ENCODE measurements around the gene FXYD2. TPM values are rescaled to one million over a fixed set of nuclear protein-coding genes. Genes with fewer than 3 reads are reported as not detected.
A peak's percentile ranks its signal among the peaks of the same experiment; 100 is the strongest.

The FXYD2 gene
- total RNA-seq, 1 donor from 2014 or later, result 0.48 TPM

DNA sequence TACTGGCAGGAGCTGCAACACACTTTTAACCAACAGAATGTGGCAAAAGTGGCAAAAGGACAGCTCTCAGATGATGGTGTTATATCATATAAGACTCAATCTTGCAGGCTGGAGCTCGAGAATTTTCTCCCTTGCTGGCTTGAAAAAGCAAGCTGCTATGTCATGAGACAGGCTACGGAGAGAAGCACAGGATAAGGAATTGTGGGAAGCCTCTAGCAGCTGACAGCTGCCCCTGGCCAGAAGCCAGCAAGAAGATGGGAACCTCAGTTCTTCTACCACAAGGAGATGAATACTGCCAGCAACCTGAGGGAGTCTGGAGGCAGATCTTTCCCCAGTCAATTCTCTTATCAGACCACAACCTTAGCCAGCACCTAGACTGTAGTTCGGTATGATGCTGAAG is 27.3 kb upstream of the FXYD2 start:
- Mint-ChIP-seq H3K9me3 (peaks cover 8% of the 10 kb centered on the region), H3K27me3 (ENCODE audit: low read depth) (peaks cover 14% of the 10 kb centered on the region), H3K36me3 (ENCODE audit: low read depth) (peaks cover 8% of the 10 kb centered on the region), H3K4me1 (ENCODE audit: low read depth) (peaks cover 13% of the 10 kb centered on the region), H3K4me3 (ENCODE audit: low read depth) (no peak overlapping the region), H3K27ac (no peak overlapping the region)
- DNase-seq (ENCODE audit: low spot score), result no peak
- intact Hi-C loops (cut with micrococcal nuclease), result no loop called here

GRCh38 chr11:117851106-117851505 is 26.6 kb upstream of the FXYD2 start:
- no peak for DNase-seq (ENCODE audit: low spot score)
- Mint-ChIP-seq H3K27me3 (ENCODE audit: low read depth) (peaks cover 15% of the 10 kb centered on the region), H3K4me1 (ENCODE audit: low read depth) (peaks cover 13% of the 10 kb centered on the region), H3K4me3 (ENCODE audit: low read depth) (no peak overlapping the region), H3K9me3 (peaks cover 8% of the 10 kb centered on the region), H3K27ac (no peak overlapping the region), H3K36me3 (ENCODE audit: low read depth) (peaks cover 8% of the 10 kb centered on the region)
- intact Hi-C loops (cut with micrococcal nuclease), result no loop called here

DNA sequence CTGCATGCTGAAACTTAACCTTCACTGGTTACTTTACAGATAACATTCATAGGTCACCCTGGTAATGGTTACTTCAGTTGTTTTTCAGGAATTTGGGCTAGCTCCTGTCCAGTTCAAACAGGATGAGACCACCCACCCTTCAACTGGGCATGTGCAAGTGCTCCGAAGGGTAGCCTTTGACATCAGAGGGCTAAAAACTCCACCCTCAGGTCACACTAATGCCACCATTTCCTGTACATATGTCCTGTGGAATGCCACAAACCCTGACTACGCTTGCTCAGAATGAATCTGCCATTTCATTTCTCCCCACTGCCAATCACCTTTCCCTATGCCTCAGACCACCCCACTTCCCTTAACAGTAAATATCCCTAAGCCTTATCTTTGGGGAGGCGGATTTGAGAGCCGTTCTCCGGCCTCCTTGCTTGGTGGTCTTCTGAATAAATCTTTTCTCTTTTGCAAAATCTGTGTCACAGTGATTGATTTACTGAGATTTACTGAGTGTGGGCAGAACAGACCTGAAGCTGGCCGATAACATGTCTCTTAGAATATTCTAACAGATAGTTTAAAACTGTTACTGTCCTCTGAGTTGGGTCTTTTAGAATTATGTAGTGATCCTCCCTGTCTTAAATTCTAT is 25.4 kb upstream of the FXYD2 start:
- no peak for DNase-seq (ENCODE audit: low spot score)
- Mint-ChIP-seq H3K36me3 (ENCODE audit: low read depth) (peaks cover 8% of the 10 kb centered on the region), H3K4me1 (ENCODE audit: low read depth) (peaks cover 13% of the 10 kb centered on the region), H3K4me3 (ENCODE audit: low read depth) (no peak overlapping the region), H3K27ac (no peak overlapping the region), H3K27me3 (ENCODE audit: low read depth) (peaks cover 17% of the 10 kb centered on the region), H3K9me3 (peaks cover 8% of the 10 kb centered on the region)
- intact Hi-C loops (cut with micrococcal nuclease), result no loop called here

DNA sequence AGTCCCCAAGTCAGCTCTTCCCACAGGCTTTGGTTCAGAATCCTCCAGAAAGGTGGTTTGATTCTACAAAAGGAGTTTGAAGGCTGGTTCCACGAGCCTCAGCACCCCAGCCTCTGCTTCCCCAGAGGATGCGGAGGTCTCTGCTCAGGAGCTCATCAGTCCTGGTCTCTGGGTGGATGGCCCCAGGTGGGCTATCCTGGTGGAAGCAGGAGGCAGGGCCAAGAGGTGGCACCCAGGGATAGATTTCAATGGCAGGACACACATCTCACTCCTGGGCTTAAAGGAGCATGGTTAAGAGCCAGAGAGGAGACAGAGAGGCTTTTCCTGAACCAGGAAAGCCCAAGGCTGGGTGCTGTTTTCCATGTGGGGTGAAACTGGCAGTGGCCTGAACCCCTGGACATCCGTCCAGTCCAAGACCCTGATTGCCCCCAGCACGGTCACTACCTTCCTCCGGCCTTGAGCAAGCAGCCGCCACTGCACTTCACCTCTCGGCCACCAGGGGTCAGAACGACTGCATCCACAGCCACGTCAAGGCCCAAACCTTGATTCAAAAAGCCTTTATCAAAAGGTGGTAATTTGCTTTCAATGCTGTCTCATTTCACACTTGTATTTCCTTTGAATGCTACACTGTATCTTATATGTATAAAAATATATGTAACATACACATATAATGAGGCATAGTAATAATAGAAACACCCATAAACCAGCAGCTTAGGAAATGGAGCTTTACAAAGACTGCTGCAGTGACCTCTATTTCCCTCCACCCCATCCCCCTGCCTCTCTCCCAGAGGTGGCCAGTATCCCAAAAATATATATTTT is 19.3 kb upstream of the FXYD2 start:
- DNase-seq (ENCODE audit: low spot score), result peak; percentile 66
- intact Hi-C loops (cut with micrococcal nuclease), result loop anchor here (1.0 to 5.0 kb wide), 4 partner anchors 37 to 209 kb away; no protein-coding TSS in a partner anchor
- H3K9me3 Mint-ChIP-seq, result no peaks in the 10 kb centered on the region
- H3K36me3 Mint-ChIP-seq (ENCODE audit: low read depth), result no peaks in the 10 kb centered on the region
- H3K4me3 Mint-ChIP-seq (ENCODE audit: low read depth), result no peak overlapping the region
- H3K27me3 Mint-ChIP-seq (ENCODE audit: low read depth), result peaks cover 7% of the 10 kb centered on the region
- no peaks in the 10 kb centered on the region for H3K4me1 Mint-ChIP-seq (ENCODE audit: low read depth)
- no peak overlapping the region for H3K27ac Mint-ChIP-seq

- no peak for DNase-seq (ENCODE audit: low spot score)
- intact Hi-C loops (cut with micrococcal nuclease), result loop anchor here (5.0 kb wide), 2 partner anchors 35 to 60 kb away; no protein-coding TSS in a partner anchor
Observed at GRCh38 chr11:117842131-117842941, 17.8 kb upstream of the FXYD2 start.

DNA sequence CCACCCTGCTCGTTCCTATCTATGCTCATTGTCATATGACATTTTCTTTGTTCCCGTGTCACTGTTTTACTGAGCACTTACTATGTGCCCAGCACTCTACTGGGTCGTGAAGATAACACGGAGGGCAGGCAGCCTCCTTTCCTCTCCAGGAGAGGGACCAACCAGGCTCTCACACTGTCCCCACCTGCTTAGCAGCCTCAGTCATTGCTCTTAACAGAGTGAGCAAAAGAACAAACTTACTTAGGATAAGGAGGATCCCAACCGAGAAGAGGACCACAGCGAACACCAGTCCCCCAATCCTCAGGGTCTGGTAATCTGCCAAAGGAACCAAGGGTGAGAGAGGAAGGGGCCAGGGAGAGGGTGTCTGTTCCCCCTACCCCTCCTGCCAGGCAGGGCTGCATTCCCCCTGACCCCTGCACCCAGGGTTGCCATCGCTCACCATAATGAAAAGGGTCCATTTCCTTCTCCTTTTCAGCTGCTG is 17.0 kb upstream of the FXYD2 start:
- Mint-ChIP-seq H3K9me3 (no peaks in the 10 kb centered on the region), H3K27ac (no peak overlapping the region), H3K4me1 (ENCODE audit: low read depth) (no peaks in the 10 kb centered on the region), H3K4me3 (ENCODE audit: low read depth) (no peak overlapping the region), H3K36me3 (ENCODE audit: low read depth) (no peaks in the 10 kb centered on the region), H3K27me3 (ENCODE audit: low read depth) (peaks cover 9% of the 10 kb centered on the region)
- intact Hi-C loops (cut with micrococcal nuclease), result loop anchor here (5.0 kb wide), 2 partner anchors 34 to 61 kb away; no protein-coding TSS in a partner anchor
- DNase-seq (ENCODE audit: low spot score), result no peak

More at GRCh38 chr11:117842131-117842941, 17.8 kb upstream of the FXYD2 start:
- Mint-ChIP-seq H3K36me3 (ENCODE audit: low read depth) (no peaks in the 10 kb centered on the region), H3K9me3 (no peaks in the 10 kb centered on the region), H3K4me3 (ENCODE audit: low read depth) (no peak overlapping the region), H3K27ac (no peak overlapping the region), H3K27me3 (ENCODE audit: low read depth) (peaks cover 11% of the 10 kb centered on the region), H3K4me1 (ENCODE audit: low read depth) (no peaks in the 10 kb centered on the region)

- no peaks in the 10 kb centered on the region for H3K4me1 Mint-ChIP-seq (ENCODE audit: low read depth)
- no peaks in the 10 kb centered on the region for H3K36me3 Mint-ChIP-seq (ENCODE audit: low read depth)
- intact Hi-C loops (cut with micrococcal nuclease), result loop anchor here (5.0 kb wide), 2 partner anchors 34 to 61 kb away; no protein-coding TSS in a partner anchor
- H3K27me3 Mint-ChIP-seq (ENCODE audit: low read depth), result peaks cover 8% of the 10 kb centered on the region
- no peak for DNase-seq (ENCODE audit: low spot score)
- no peaks in the 10 kb centered on the region for H3K9me3 Mint-ChIP-seq
- no peak overlapping the region for H3K27ac Mint-ChIP-seq
- no peak overlapping the region for H3K4me3 Mint-ChIP-seq (ENCODE audit: low read depth)
Observed at GRCh38 chr11:117840881-117841550, 16.5 kb upstream of the FXYD2 start.

GRCh38 chr11:117839936-117840813 is 15.6 kb upstream of the FXYD2 start:
- Mint-ChIP-seq H3K36me3 (ENCODE audit: low read depth) (no peaks in the 10 kb centered on the region), H3K4me1 (ENCODE audit: low read depth) (no peaks in the 10 kb centered on the region), H3K27ac (no peak overlapping the region), H3K4me3 (ENCODE audit: low read depth) (no peak overlapping the region), H3K9me3 (no peaks in the 10 kb centered on the region), H3K27me3 (ENCODE audit: low read depth) (peaks cover 6% of the 10 kb centered on the region)
- DNase-seq (ENCODE audit: low spot score), result no peak
- intact Hi-C loops (cut with micrococcal nuclease), result loop anchor here (5.0 kb wide), 2 partner anchors 33 to 62 kb away; no protein-coding TSS in a partner anchor

GRCh38 chr11:117839380-117839881 is 14.9 kb upstream of the FXYD2 start:
- H3K4me1 Mint-ChIP-seq (ENCODE audit: low read depth), result no peaks in the 10 kb centered on the region
- no peak for DNase-seq (ENCODE audit: low spot score)
- peaks cover 6% of the 10 kb centered on the region for H3K27me3 Mint-ChIP-seq (ENCODE audit: low read depth)
- no peaks in the 10 kb centered on the region for H3K9me3 Mint-ChIP-seq
- H3K4me3 Mint-ChIP-seq (ENCODE audit: low read depth), result no peak overlapping the region
- intact Hi-C loops (cut with micrococcal nuclease), result no loop called here
- no peaks in the 10 kb centered on the region for H3K36me3 Mint-ChIP-seq (ENCODE audit: low read depth)
- no peak overlapping the region for H3K27ac Mint-ChIP-seq

DNA sequence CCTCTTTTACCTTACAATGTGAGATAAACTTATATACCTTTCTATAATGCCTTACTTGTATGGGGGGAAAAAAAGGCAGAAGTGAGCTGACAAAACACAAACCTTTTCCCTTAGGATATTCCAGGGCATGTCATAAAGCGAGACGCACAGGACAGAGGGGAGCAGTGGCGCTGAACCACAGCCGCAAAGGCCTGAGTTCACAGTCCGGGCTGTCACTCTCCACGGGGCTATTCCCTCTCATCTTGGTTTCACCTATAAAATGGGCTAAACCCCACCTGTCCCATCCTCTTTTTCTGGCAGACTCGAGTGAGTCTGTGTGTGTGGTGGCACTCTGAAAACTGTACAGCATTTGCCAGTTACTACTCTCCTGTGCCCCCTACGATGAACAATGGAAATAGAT is 14.4 kb upstream of the FXYD2 start:
- H3K36me3 Mint-ChIP-seq (ENCODE audit: low read depth), result no peaks in the 10 kb centered on the region
- H3K9me3 Mint-ChIP-seq, result no peaks in the 10 kb centered on the region
- intact Hi-C loops (cut with micrococcal nuclease), result no loop called here
- peaks cover 6% of the 10 kb centered on the region for H3K27me3 Mint-ChIP-seq (ENCODE audit: low read depth)
- no peak for DNase-seq (ENCODE audit: low spot score)
- H3K27ac Mint-ChIP-seq, result no peak overlapping the region
- H3K4me1 Mint-ChIP-seq (ENCODE audit: low read depth), result no peaks in the 10 kb centered on the region
- no peak overlapping the region for H3K4me3 Mint-ChIP-seq (ENCODE audit: low read depth)

DNA sequence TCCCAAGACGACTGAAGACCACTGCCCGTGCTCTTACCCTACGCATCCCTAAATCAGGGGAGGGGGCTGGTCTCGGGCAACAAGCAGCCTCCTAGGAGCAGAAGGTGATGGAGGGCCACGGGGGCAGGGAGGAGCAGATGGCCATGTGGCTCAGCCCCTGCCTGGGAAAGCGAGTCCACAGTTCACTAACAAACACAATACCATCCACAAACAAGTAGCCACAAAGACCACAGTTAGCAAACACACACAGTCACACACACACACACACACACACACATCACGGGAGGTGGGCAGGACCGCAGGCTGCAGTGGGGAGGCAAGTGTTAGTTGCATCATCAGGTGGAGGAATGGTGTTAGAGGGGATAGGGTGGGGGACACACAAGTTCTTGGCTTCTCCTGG is 13.2 kb upstream of the FXYD2 start:
- no peak overlapping the region for H3K4me3 Mint-ChIP-seq (ENCODE audit: low read depth)
- intact Hi-C loops (cut with micrococcal nuclease), result no loop called here
- peaks cover 6% of the 10 kb centered on the region for H3K27me3 Mint-ChIP-seq (ENCODE audit: low read depth)
- no peak for DNase-seq (ENCODE audit: low spot score)
- H3K9me3 Mint-ChIP-seq, result no peaks in the 10 kb centered on the region
- H3K27ac Mint-ChIP-seq, result no peak overlapping the region
- H3K4me1 Mint-ChIP-seq (ENCODE audit: low read depth), result no peaks in the 10 kb centered on the region
- no peaks in the 10 kb centered on the region for H3K36me3 Mint-ChIP-seq (ENCODE audit: low read depth)
